H9 (cell line): ENCODE measurements around the gene CDH4. TPM values are rescaled to one million over a fixed set of nuclear protein-coding genes. Genes with fewer than 3 reads are reported as not detected.

Source experiments
- DNase-seq: peaks from one replicate; pipeline ENCODE4 v3.0.0-alpha.2; 2017
- H2AFZ ChIP-seq: one replicate; pipeline ENCODE4 v1.6.1; 2013; ENCODE audit warnings: mild to moderate bottlenecking, low read length, control low read depth, moderate library complexity
- H2AK5ac ChIP-seq: 2 replicates; pipeline ENCODE4 v1.6.1; 2013; ENCODE audit warnings: low read length, control low read depth, mixed read lengths; ENCODE audit not compliant: insufficient read length
- H2BK120ac ChIP-seq: one replicate; pipeline ENCODE4 v1.6.1; 2013; ENCODE audit warnings: low read depth, mild to moderate bottlenecking, low read length, control low read depth, inconsistent platforms; ENCODE audit not compliant: poor library complexity, severe bottlenecking
- H2BK12ac ChIP-seq: 2 replicates; pipeline ENCODE4 v1.6.1; 2013; ENCODE audit warnings: low read length, control low read depth, mixed read lengths, low read depth; ENCODE audit not compliant: insufficient read length
- H2BK15ac ChIP-seq: 2 replicates; pipeline ENCODE4 v1.6.1; 2013; ENCODE audit warnings: low read depth, low read length, control low read depth
- H2BK20ac ChIP-seq: one replicate; pipeline ENCODE4 v1.6.1; 2013; ENCODE audit warnings: low read depth, mild to moderate bottlenecking, low read length, control low read depth, inconsistent platforms; ENCODE audit not compliant: poor library complexity, severe bottlenecking
- H2BK5ac ChIP-seq: 2 replicates; pipeline ENCODE4 v1.6.1; 2013; ENCODE audit warnings: low read length, control low read depth, mixed read lengths; ENCODE audit not compliant: insufficient read length
- H3K14ac ChIP-seq: 2 replicates; pipeline ENCODE4 v1.6.1; 2013; ENCODE audit warnings: low read length, control low read depth; ENCODE audit not compliant: insufficient read depth
- H3K18ac ChIP-seq: 2 replicates; pipeline ENCODE4 v1.6.1; 2013; ENCODE audit warnings: low read depth, mild to moderate bottlenecking, mixed read lengths, low read length, control low read depth; ENCODE audit not compliant: insufficient read length
- H3K23ac ChIP-seq: 2 replicates; pipeline ENCODE4 v1.6.1; 2013; ENCODE audit warnings: low read length, control low read depth, mixed read lengths, low read depth; ENCODE audit not compliant: insufficient read length
- H3K23me2 ChIP-seq: 2 replicates; pipeline ENCODE4 v1.6.1; 2013; ENCODE audit warnings: low read depth, mild to moderate bottlenecking, mixed read lengths, low read length, control low read depth; ENCODE audit not compliant: insufficient read length, poor library complexity, severe bottlenecking
- H3K27ac ChIP-seq: 2 replicates; pipeline ENCODE4 v1.5.1; 2013; ENCODE audit warnings: low read length, control low read depth, mixed read lengths, low read depth; ENCODE audit not compliant: insufficient read length
- H3K27me3 ChIP-seq: 2 replicates; pipeline ENCODE4 v1.6.1; 2013; ENCODE audit warnings: low read length, control low read depth, inconsistent platforms; ENCODE audit not compliant: insufficient read depth
- H3K4ac ChIP-seq: 2 replicates; pipeline ENCODE4 v1.6.1; 2013; ENCODE audit warnings: low read depth, mild to moderate bottlenecking, control low read depth, inconsistent platforms, low read length, moderate library complexity
- H3K4me1 ChIP-seq: 2 replicates; pipeline ENCODE4 v1.6.1; 2013; ENCODE audit warnings: low read length, control low read depth, inconsistent platforms; ENCODE audit not compliant: insufficient read depth
- H3K4me2 ChIP-seq: 2 replicates; pipeline ENCODE4 v1.6.1; 2013; ENCODE audit warnings: low read length, control low read depth, mixed read lengths; ENCODE audit not compliant: insufficient read length, insufficient read depth
- H3K56ac ChIP-seq: 2 replicates; pipeline ENCODE4 v1.6.1; 2013; ENCODE audit warnings: low read depth, mild to moderate bottlenecking, mixed read lengths, low read length, control low read depth; ENCODE audit not compliant: insufficient read length
- H3K79me1 ChIP-seq: 2 replicates; pipeline ENCODE4 v1.6.1; 2013; ENCODE audit warnings: low read depth, mild to moderate bottlenecking, moderate library complexity, low read length, control low read depth, inconsistent platforms; ENCODE audit not compliant: insufficient read depth, poor library complexity, severe bottlenecking
- H3K79me2 ChIP-seq: 2 replicates; pipeline ENCODE4 v1.6.1; 2013; ENCODE audit warnings: low read length, control low read depth, inconsistent platforms; ENCODE audit not compliant: insufficient read depth
- H3K9ac ChIP-seq: 2 replicates; pipeline ENCODE4 v1.6.1; 2013; ENCODE audit warnings: low read length, control low read depth, mixed read lengths; ENCODE audit not compliant: insufficient read length; ENCODE audit errors: extremely low read depth
- H3K9me3 ChIP-seq: one replicate; pipeline ENCODE4 v1.6.1; 2013; ENCODE audit warnings: low read depth, low read length, inconsistent platforms; ENCODE audit not compliant: control insufficient read depth
- H3T11ph ChIP-seq: one replicate; pipeline ENCODE4 v1.6.1; 2013; ENCODE audit warnings: mild to moderate bottlenecking, low read length, control low read depth, inconsistent platforms
- H4K20me1 ChIP-seq: one replicate; pipeline ENCODE4 v1.6.1; 2013; ENCODE audit not compliant: control insufficient read depth, insufficient read length, insufficient read depth
- H4K5ac ChIP-seq: 2 replicates; pipeline ENCODE4 v1.6.1; 2013; ENCODE audit warnings: low read depth, mild to moderate bottlenecking, mixed read lengths, low read length, control low read depth; ENCODE audit not compliant: insufficient read length
- H4K8ac ChIP-seq: replicated peaks from 2 replicates; pipeline ENCODE4 v1.6.1; 2013; ENCODE audit warnings: low read length, control low read depth, mixed read lengths, low read depth; ENCODE audit not compliant: insufficient read length
- H4K91ac ChIP-seq: 2 replicates; pipeline ENCODE4 v1.6.1; 2013; ENCODE audit warnings: low read depth, mild to moderate bottlenecking, moderate library complexity, mixed read lengths, low read length, control low read depth; ENCODE audit not compliant: insufficient read length
- H3K27ac Mint-ChIP-seq, 3 experiments: 2 replicates in 2 of 3; 3 replicates in 1 of 3; pipeline ENCODE4 v1.8.0; 2020 to 2021; ENCODE audit warnings: mixed read lengths in 3 of 3, mild to moderate bottlenecking in 1 of 3, moderate library complexity in 1 of 3
- H3K27me3 Mint-ChIP-seq: 2 replicates; pipeline ENCODE4 v1.8.0; 2021; ENCODE audit warnings: low read depth, mild to moderate bottlenecking, moderate library complexity, mixed read lengths
- H3K36me3 Mint-ChIP-seq, 3 experiments: 2 replicates in 2 of 3; 3 replicates in 1 of 3; pipeline ENCODE4 v1.8.0; 2020 to 2021; ENCODE audit warnings: low read depth in 3 of 3, mixed read lengths in 3 of 3; ENCODE audit not compliant: insufficient read depth in 1 of 3
- H3K4me1 Mint-ChIP-seq, 2 experiments: 2 replicates each; pipeline ENCODE4 v1.8.0; 2020; ENCODE audit warnings: mixed read lengths in 2 of 2
- H3K4me3 Mint-ChIP-seq, 2 experiments: 2 replicates in 1 of 2; 3 replicates in 1 of 2; pipeline ENCODE4 v1.8.0; 2020 to 2021; ENCODE audit warnings: mild to moderate bottlenecking in 2 of 2, mixed read lengths in 2 of 2, moderate library complexity in 1 of 2
- H3K9me3 Mint-ChIP-seq, 2 experiments: 2 replicates in 1 of 2; 3 replicates in 1 of 2; pipeline ENCODE4 v1.8.0; 2020; ENCODE audit warnings: mild to moderate bottlenecking in 2 of 2, mixed read lengths in 2 of 2, moderate library complexity in 1 of 2
- CTCF ChIP-seq: fragments of 200-600 bp; sonication (generic); conservative IDR thresholded peaks from 3 replicates; pipeline ENCODE4 v1.8.0; 2021; ENCODE audit warnings: antibody characterized with exemption, mild to moderate bottlenecking
- WGBS: extraction: QIAGEN DNeasy Blood & Tissue Kit; methylation state at CpG from one replicate; pipeline ENCODE4 v1.1.7; 2013; ENCODE audit warnings: missing lambda C conversion rate, low lambda C conversion rate, mixed read lengths; ENCODE audit not compliant: insufficient read length; ENCODE audit errors: extremely low coverage; 5-methylcytosine and 5-hydroxymethylcytosine counted together
- total RNA-seq: library from RNA; stranded (reverse); gene quantifications from 2 replicates; pipeline ENCODE4 v1.2.1, GENCODE V29; 2021

Gene CDH4
- total RNA-seq, 1 experiment from 2014 or later: 3.0 TPM

GRCh38 chr20:61593516-61593915, 341.5 kb downstream of the CDH4 start:
- H2AK5ac ChIP-seq: no peak overlapping the region

More at GRCh38 chr20:61593516-61593915, 341.5 kb downstream of the CDH4 start:
- H4K5ac ChIP-seq: no peak overlapping the region
- H3K23me2 ChIP-seq: no peaks in the 10 kb centered on the region
- no peaks in the 10 kb centered on the region for H4K20me1 ChIP-seq
- no peak overlapping the region for H3K27ac Mint-ChIP-seq
- no peak overlapping the region for H3K14ac ChIP-seq
- no CpG with 5 or more reads among the region's 7 CpGs for WGBS
- H3K27me3 ChIP-seq: no peaks in the 10 kb centered on the region; the same call in 1 of the 2 replicates
- H3K4me2 ChIP-seq: no peak overlapping the region
- no peak overlapping the region for H2BK5ac ChIP-seq
- no peak for DNase-seq
- H3K79me1 ChIP-seq: no peaks in the 10 kb centered on the region
- H2BK15ac ChIP-seq: no peak overlapping the region
- H3K27me3 Mint-ChIP-seq: peaks cover 54% of the 10 kb centered on the region
- no peak overlapping the region for H3K56ac ChIP-seq
- no peak for TF ChIP-seq CTCF
- no peak overlapping the region for H2BK120ac ChIP-seq
- H2BK20ac ChIP-seq: no peak overlapping the region
- H2BK12ac ChIP-seq: no peak overlapping the region
- H2AFZ ChIP-seq: no peak overlapping the region
- H3T11ph ChIP-seq: no peak overlapping the region
- no peak overlapping the region for H4K91ac ChIP-seq
- H3K4me1 Mint-ChIP-seq: peaks cover 11 to 14% of the 10 kb centered on the region in 2 experiments
- no peak overlapping the region for H3K27ac ChIP-seq
- peaks cover 18 to 42% (median 25%) of the 10 kb centered on the region in 3 experiments for H3K36me3 Mint-ChIP-seq
- H3K9ac ChIP-seq: no peak overlapping the region
- H3K4me3 Mint-ChIP-seq: no peak overlapping the region
- no peaks in the 10 kb centered on the region for H3K4me1 ChIP-seq
- no peak overlapping the region for H4K8ac ChIP-seq
- peaks cover 15% of the 10 kb centered on the region for H3K9me3 ChIP-seq
- no peak overlapping the region for H3K23ac ChIP-seq
- H3K4ac ChIP-seq: no peak overlapping the region
- no peaks in the 10 kb centered on the region for H3K79me2 ChIP-seq
- H3K18ac ChIP-seq: no peak overlapping the region
- H3K9me3 Mint-ChIP-seq: peaks cover 39 to 41% of the 10 kb centered on the region in 2 experiments
